ENCODE results near the gene TBC1D5. TPM values are rescaled to one million over a fixed set of nuclear protein-coding genes. Genes with fewer than 3 reads are reported as not detected.

The TBC1D5 gene
- total and polyA plus RNA-seq, 2 of the 8 experiments (the other 6 are each of a cell fraction or from before 2014, with no cell fraction given) = 11.0 to 22.9 TPM

DNA sequence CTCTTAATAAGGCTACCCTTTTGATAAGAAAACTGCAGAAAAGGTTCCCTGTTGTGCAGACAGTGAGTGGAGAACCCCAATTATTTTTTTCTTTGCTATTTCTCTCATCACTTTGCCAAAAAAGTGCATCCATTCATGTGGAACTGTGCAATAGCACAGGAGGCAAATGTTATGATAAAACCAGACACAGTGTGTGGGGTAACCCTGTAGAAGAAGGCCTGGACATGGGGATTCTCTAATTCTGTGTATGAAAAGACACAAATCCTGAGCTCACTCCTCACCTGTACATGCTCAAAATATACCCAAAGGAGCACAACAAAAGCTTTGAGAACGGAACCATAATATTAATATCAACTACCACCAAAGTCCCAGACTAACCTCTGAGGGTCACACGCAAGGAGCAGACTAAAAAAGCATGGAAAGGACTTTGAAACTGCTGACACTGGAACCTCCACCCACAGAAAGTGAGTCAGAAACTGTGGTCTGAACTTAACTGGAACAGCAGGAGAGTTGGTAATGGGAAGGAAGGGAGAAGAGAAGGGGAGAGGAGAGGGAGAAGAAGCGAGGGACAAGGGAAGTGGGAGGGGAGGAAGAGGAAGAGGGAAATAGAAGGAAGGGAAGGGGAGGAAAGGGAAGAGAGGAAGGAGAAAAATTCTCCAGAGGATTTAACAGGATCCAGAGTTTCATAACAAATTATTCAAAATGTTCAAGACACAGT, 299.9 kb downstream of the TBC1D5 start:
- Histone ChIP-seq H2AFZ (ENCODE audit: low read length) (no peak overlapping the region), H3K36me3 (ENCODE audit: control insufficient read depth in 2 of 4, insufficient read depth in 4 of 4, low read length in 3 of 4) (no peaks in the 10 kb centered on the region), H3K4ac (replicated peaks; ENCODE audit: insufficient read length, low read depth, low read length) (no peak overlapping the region), H3K23ac (ENCODE audit: insufficient read length) (no peak overlapping the region), H3K14ac (ENCODE audit: insufficient read length) (no peak overlapping the region), H2BK120ac (replicated peaks; ENCODE audit: low read depth, low read length) (no peak overlapping the region), H3K9ac (replicated peaks in 1 of 4; ENCODE audit: extremely low read depth in 1 of 4, low read depth in 3 of 4, low read length in 3 of 4) (no peak overlapping the region), H4K5ac (ENCODE audit: insufficient read length, low read depth, low read length) (no peak overlapping the region), H3K79me2 (ENCODE audit: control insufficient read depth in 1 of 2, insufficient read depth in 2 of 2, low read length in 2 of 2) (no peaks in the 10 kb centered on the region), H4K91ac (replicated peaks; ENCODE audit: insufficient read length, low read length) (no peak overlapping the region), H3K27me3 (replicated peaks in 1 of 4; ENCODE audit: control insufficient read depth in 3 of 4, extremely low read depth in 1 of 4, insufficient read depth in 3 of 4, low read length in 3 of 4) (no peaks in the 10 kb centered on the region), H2BK15ac (ENCODE audit: low read length) (no peak overlapping the region), H2BK5ac (ENCODE audit: low read depth, low read length) (no peak overlapping the region), H3K4me3 (ENCODE audit: extremely low read depth in 1 of 4, insufficient read depth in 2 of 4, low read depth in 3 of 4, low read length in 4 of 4) (no peak overlapping the region), H2BK20ac (ENCODE audit: low read length) (no peak overlapping the region), H3K9me3 (ENCODE audit: insufficient read depth in 2 of 2, low read depth in 1 of 2, low read length in 1 of 2) (no peaks in the 10 kb centered on the region), H3K27ac (ENCODE audit: low read depth, low read length) (no peak overlapping the region), H3K79me1 (ENCODE audit: low read depth, low read length) (no peaks in the 10 kb centered on the region), H4K20me1 (replicated peaks in 1 of 2; ENCODE audit: control insufficient read depth in 1 of 2, insufficient read depth in 2 of 2, low read length in 2 of 2) (no peaks in the 10 kb centered on the region), H3K23me2 (ENCODE audit: low read depth, low read length) (no peaks in the 10 kb centered on the region), H2AK5ac (ENCODE audit: low read depth, low read length) (no peak overlapping the region), H3K18ac (ENCODE audit: extremely low read depth, low read length) (no peak overlapping the region), H2BK12ac (ENCODE audit: low read depth, low read length) (no peak overlapping the region), H3K4me1 (replicated peaks in 1 of 4; ENCODE audit: control insufficient read depth in 3 of 4, insufficient read depth in 4 of 4, low read length in 3 of 4) (no peaks in the 10 kb centered on the region), H4K8ac (ENCODE audit: extremely low read depth, insufficient read depth, low read length) (no peak overlapping the region), H3K56ac (replicated peaks; ENCODE audit: insufficient read length, low read depth, low read length) (no peak overlapping the region), H3K4me2 (ENCODE audit: insufficient read depth in 1 of 2, low read depth in 2 of 2, low read length in 2 of 2) (no peak overlapping the region)
- DNase-seq (ENCODE audit: low read depth in 1 of 2, low spot score in 2 of 2) = no peak
- ChIA-PET CTCF (ENCODE audit: partially characterized antibody) (interaction anchor here (1.0 to 1.1 kb wide), 2 partner anchors 38 to 399 kb away, joined by 3 to 4 read pairs; no protein-coding TSS in a partner anchor), POLR2A (ENCODE audit: partially characterized antibody) (no interaction called here)
- FAIRE-seq = no peak
- 95% methylated on average over 3 of the region's 3 CpGs; no CpG with 5 or more reads in 1 of the 2 experiments for WGBS, 2 experiments (ENCODE audit: extremely low coverage in 1 of 2, insufficient coverage in 1 of 2, insufficient read length in 1 of 2, insufficient replicate concordance in 2 of 2, low coverage in 1 of 2, low lambda C conversion rate in 2 of 2, missing lambda C conversion rate in 1 of 2)
- TF ChIP-seq, protein P1, sequence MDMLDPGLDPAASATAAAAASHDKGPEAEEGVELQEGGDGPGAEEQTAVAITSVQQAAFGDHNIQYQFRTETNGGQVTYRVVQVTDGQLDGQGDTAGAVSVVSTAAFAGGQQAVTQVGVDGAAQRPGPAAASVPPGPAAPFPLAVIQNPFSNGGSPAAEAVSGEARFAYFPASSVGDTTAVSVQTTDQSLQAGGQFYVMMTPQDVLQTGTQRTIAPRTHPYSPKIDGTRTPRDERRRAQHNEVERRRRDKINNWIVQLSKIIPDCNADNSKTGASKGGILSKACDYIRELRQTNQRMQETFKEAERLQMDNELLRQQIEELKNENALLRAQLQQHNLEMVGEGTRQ (IDR thresholded peaks at IDR 0.05; ENCODE audit: low read length) = no peak
- no peak for TF ChIP-seq RFX5 (IDR thresholded peaks at IDR 0.05; ENCODE audit: borderline replicate concordance, low read depth, low read length)
- TF ChIP-seq SIX5 (IDR thresholded peaks at IDR 0.05; ENCODE audit: low read depth, low read length) = no peak
- TF ChIP-seq NANOG (IDR thresholded peaks at IDR 0.05; ENCODE audit: insufficient read depth, low read depth, low read length, poor library complexity, severe bottlenecking) = no peak
- TF ChIP-seq SP4 (IDR thresholded peaks at IDR 0.05; ENCODE audit: low read length) = no peak
- TF ChIP-seq YY1 (IDR thresholded peaks at IDR 0.05; ENCODE audit: low read depth, low read length) = no peak
- TF ChIP-seq BCL11A (IDR thresholded peaks at IDR 0.05; ENCODE audit: low read depth in 2 of 2, low read length in 2 of 2) = no peak
- TF ChIP-seq, protein P2, sequence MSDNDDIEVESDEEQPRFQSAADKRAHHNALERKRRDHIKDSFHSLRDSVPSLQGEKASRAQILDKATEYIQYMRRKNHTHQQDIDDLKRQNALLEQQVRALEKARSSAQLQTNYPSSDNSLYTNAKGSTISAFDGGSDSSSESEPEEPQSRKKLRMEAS (IDR thresholded peaks at IDR 0.05) = no peak
- no peak for TF ChIP-seq ASH2L (IDR thresholded peaks at IDR 0.05; ENCODE audit: low read length)
- no peak for TF ChIP-seq CEBPB (IDR thresholded peaks at IDR 0.05; ENCODE audit: low read depth, low read length)
- TF ChIP-seq, protein P3, sequence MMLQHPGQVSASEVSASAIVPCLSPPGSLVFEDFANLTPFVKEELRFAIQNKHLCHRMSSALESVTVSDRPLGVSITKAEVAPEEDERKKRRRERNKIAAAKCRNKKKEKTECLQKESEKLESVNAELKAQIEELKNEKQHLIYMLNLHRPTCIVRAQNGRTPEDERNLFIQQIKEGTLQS (IDR thresholded peaks at IDR 0.05; ENCODE audit: insufficient read depth, low read depth, low read length) = no peak
- TF ChIP-seq EZH2 (IDR thresholded peaks at IDR 0.05; ENCODE audit: low read depth, low read length, severe bottlenecking) = no peak
